VCaP (cell line): ENCODE measurements around the gene DISP1.

Experiments used
- H3K27ac ChIP-seq: fragments of 450-650 bp; 2 replicates; pipeline ENCODE4 v1.5.1; 2017
- CTCF ChIP-seq: fragments of 450-650 bp; conservative IDR thresholded peaks from 2 replicates; pipeline ENCODE4 v1.5.1; 2017; ENCODE audit warnings: mild to moderate bottlenecking, moderate library complexity

DISP1 gene

GRCh38 chr1:222777977-222778376, 36.9 kb upstream of the DISP1 start:
- H3K27ac ChIP-seq: no peak overlapping the region
- no peak for TF ChIP-seq CTCF

DNA sequence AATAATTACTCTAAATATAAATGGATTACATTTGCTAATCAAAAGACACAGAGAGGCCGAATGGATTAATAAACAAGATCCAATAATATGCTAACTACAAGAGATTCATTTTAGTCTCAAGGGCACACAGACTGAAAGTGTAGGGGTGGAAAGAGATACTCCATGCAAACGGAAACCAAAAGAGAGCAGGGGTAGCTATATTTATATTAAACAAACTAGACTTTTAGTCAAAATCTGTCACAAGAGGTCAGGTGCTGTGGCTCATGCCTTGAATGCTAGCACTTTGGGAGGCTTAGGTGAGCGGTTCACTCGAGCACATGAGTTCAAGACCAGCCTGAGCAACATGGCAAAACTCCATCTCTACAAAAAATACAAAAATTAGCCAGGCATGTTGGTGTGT, 33.6 kb upstream of the DISP1 start:
- no peak overlapping the region for H3K27ac ChIP-seq
- no peak for TF ChIP-seq CTCF

DNA sequence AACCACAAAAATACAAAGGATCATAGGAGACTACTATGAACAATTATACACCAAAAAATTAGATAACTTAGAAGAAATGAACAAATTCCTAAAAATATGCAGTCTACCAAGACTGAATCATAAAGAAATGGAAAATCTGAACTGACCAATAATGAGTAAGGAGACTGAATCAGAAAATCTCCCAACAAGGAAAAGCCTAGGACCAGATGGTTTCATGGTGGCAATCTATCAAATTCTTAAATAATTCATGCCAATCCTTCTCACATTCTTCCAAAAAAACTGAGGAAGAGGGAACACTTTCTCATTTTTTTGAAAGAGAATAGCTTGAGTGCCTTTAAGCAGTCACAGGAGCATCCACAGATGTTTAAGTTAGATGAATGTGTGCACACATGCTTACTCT, 31.8 kb upstream of the DISP1 start:
- TF ChIP-seq CTCF: no peak
- no peak overlapping the region for H3K27ac ChIP-seq

DNA sequence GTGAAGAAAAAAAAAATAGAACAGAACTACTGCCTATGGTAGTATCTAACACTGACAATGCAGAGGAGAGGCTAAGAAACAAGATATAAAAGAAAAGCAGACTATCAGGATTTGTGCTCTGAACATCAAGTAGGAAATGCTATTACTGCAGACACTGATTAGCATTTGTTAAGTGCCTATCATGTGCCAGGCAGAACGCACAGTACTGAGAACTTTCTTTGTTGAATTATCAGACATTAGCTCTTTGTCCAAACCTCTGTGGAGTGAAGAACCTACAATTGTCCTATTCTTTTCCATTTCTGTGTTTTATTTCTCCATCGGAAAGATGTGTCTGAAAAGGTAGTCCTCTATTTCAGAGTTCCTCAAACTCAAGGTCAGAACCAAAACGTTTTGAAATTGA, 30.5 kb upstream of the DISP1 start:
- no peak for TF ChIP-seq CTCF
- H3K27ac ChIP-seq: peak overlapping the region; percentile 55

- peak overlapping the region; percentile 55 for H3K27ac ChIP-seq
- no peak for TF ChIP-seq CTCF
These were observed 29.9 kb upstream of the DISP1 start for GRCh38 chr1:222784916-222785315.

DNA sequence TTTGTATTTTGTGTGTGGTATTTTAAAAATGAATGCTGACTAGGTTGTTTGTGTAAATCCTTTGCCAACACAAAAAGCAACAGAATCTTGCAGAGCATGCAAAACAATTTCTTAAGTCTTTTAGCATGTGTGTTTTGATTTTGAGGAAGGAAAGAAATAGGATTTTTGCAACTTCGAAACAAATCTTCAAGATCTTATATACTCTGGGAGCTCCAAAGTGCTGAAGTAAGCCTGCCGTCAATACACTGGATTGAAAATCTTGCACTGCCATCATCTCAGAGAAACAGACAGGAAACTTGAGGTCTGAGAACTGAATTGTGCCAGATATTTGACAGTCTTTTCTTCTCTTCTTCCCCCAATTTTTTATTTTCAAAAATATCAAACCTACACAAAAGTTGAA, 29.3 kb upstream of the DISP1 start:
- TF ChIP-seq CTCF: no peak
- H3K27ac ChIP-seq: peak overlapping the region; percentile 55

DNA sequence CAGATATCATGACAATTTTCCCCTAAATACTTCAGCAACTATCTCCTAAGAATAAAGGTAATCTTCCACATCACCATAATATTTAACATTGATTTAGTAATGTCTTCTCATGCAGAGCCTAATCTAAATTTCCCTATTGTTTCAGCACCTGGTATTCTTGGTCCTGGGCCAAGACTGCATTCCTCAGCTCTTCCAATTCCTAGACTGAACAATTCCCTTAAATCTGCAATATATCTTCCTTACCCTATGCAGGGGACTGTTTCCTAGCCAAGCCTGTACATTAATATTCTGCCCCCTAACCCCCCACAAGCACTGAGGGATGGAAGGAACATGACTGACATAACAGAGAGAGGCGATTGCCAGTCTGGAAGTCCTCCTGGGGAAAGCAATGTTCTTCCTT, 28.7 kb upstream of the DISP1 start:
- peak overlapping the region; percentile 55 for H3K27ac ChIP-seq
- TF ChIP-seq CTCF: no peak

GRCh38 chr1:222787729-222788128, 27.1 kb upstream of the DISP1 start:
- no peak overlapping the region for H3K27ac ChIP-seq
- TF ChIP-seq CTCF: no peak
